Measurements from ENCODE around the gene HSD17B14. TPM values are rescaled to one million over a fixed set of nuclear protein-coding genes. Genes with fewer than 3 reads are reported as not detected.

HSD17B14 gene
- total and polyA plus RNA-seq, 9 of the 15 experiments (the other 6 are each of a cell fraction or from before 2014, with no cell fraction given) = 0.16 TPM; not detected in 8

DNA sequence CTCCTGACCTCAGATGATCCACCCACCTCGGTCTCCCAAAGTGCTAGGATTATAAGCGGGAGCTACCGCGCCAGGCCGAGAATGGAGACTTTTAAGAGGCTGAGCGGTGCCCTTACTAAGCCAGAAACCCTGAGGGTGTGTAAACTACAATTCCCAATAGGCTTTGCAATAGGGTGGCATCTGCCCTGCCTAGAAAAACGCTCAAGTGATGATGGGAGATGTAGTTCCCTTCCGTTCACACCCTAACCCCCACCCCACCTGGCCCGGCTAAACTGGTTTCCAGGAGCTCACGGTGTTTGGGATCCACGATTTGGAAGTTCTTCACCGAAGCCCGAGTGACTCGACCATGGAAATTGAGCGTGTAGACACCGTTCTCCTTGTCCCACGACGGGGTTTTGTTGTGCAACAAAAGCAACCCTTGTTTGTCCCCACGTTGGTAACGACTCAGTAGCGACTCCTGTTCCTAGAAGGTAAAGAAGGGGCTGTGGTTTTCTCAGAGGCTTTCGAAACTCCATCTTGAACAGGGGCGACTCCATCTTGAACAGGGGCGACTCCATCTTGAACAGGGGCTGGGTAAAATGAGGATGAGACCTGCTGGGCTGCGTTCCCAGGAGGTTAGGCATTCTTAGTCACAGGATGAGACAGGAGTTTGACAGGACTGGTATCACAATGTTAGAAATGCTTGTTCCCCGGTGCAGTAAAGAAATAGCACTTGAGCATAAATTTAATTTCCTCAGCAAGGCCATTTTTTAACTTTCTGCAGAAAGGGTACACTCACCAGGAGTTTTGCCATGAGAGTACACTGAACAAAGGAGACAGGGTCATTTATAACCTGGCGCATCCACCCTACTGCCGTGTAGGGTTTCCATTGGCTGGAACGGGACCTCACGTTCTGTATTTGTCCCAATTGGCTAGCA lies 45.7 kb upstream of the HSD17B14 start (continued):
- TF ChIP-seq, protein P1, sequence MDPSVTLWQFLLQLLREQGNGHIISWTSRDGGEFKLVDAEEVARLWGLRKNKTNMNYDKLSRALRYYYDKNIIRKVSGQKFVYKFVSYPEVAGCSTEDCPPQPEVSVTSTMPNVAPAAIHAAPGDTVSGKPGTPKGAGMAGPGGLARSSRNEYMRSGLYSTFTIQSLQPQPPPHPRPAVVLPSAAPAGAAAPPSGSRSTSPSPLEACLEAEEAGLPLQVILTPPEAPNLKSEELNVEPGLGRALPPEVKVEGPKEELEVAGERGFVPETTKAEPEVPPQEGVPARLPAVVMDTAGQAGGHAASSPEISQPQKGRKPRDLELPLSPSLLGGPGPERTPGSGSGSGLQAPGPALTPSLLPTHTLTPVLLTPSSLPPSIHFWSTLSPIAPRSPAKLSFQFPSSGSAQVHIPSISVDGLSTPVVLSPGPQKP (CRISPR knock-in tag; IDR thresholded peaks at IDR 0.05) = no peak
- TF ChIP-seq TEAD1 (CRISPR knock-in tag; IDR thresholded peaks at IDR 0.05) (peak in 1 of 2 experiments; percentile 92; a peak in 2 of 4 replicates), RHOXF2B (CRISPR knock-in tag; conservative IDR thresholded peaks at IDR 0.05) (0 out of 2 replicates have a peak, but pooled peaks have one; percentile 74), IFI16 (CRISPR knock-in tag; IDR thresholded peaks at IDR 0.05) (peak; percentile 90), FOXJ3 (CRISPR knock-in tag; IDR thresholded peaks at IDR 0.05) (peak; percentile 42; the same call in 1 of the 2 replicates), ELF2 (CRISPR knock-in tag; IDR thresholded peaks at IDR 0.05) (peak; percentile 76), RAD51 (IDR thresholded peaks at IDR 0.05; ENCODE audit: borderline replicate concordance, low read depth) (no peak), TRIM28 (IDR thresholded peaks at IDR 0.05) (peak; percentile 77), POLR3G (IDR thresholded peaks at IDR 0.05; ENCODE audit: extremely low read depth, insufficient read length, insufficient replicate concordance) (no peak)
- TF ChIP-seq, protein P2, sequence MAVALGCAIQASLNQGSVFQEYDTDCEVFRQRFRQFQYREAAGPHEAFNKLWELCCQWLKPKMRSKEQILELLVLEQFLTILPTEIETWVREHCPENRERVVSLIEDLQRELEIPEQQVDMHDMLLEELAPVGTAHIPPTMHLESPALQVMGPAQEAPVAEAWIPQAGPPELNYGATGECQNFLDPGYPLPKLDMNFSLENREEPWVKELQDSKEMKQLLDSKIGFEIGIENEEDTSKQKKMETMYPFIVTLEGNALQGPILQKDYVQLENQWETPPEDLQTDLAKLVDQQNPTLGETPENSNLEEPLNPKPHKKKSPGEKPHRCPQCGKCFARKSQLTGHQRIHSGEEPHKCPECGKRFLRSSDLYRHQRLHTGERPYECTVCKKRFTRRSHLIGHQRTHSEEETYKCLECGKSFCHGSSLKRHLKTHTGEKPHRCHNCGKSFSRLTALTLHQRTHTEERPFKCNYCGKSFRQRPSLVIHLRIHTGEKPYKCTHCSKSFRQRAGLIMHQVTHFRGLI (CRISPR knock-in tag; IDR thresholded peaks at IDR 0.05) = peak; percentile 92
- TF ChIP-seq, protein P3, sequence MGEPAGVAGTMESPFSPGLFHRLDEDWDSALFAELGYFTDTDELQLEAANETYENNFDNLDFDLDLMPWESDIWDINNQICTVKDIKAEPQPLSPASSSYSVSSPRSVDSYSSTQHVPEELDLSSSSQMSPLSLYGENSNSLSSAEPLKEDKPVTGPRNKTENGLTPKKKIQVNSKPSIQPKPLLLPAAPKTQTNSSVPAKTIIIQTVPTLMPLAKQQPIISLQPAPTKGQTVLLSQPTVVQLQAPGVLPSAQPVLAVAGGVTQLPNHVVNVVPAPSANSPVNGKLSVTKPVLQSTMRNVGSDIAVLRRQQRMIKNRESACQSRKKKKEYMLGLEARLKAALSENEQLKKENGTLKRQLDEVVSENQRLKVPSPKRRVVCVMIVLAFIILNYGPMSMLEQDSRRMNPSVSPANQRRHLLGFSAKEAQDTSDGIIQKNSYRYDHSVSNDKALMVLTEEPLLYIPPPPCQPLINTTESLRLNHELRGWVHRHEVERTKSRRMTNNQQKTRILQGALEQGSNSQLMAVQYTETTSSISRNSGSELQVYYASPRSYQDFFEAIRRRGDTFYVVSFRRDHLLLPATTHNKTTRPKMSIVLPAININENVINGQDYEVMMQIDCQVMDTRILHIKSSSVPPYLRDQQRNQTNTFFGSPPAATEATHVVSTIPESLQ (CRISPR knock-in tag; IDR thresholded peaks at IDR 0.05) = no peak

Data from K562 (cell line).